OCI-LY1 (cell line): ENCODE data around the gene POLD2.

Source experiments
- H2AFZ ChIP-seq: fragments of 200-600 bp; sonication (generic), shearing (Covaris generic); 2 replicates; pipeline ENCODE4 v1.6.0; 2014; ENCODE audit warnings: antibody characterized with exemption, mild to moderate bottlenecking, low read length
- H3F3A ChIP-seq: fragments of 200-600 bp; sonication (generic), shearing (Covaris generic); 2 replicates; pipeline ENCODE4 v1.6.0; 2014; ENCODE audit warnings: mild to moderate bottlenecking, antibody characterized with exemption, low read length, moderate library complexity; ENCODE audit not compliant: insufficient read depth
- H3K27ac ChIP-seq: fragments of 200-600 bp; sonication (generic); 2 replicates; pipeline ENCODE4 v1.5.1; 2014; ENCODE audit warnings: low read length, mixed run types, mild to moderate bottlenecking, low read depth; ENCODE audit not compliant: poor library complexity, severe bottlenecking
- H3K27me3 ChIP-seq: fragments of 200-600 bp; sonication (generic); 2 replicates; pipeline ENCODE4 v1.6.0; 2014; ENCODE audit warnings: antibody characterized with exemption, mild to moderate bottlenecking, low read length, moderate library complexity; ENCODE audit not compliant: insufficient read depth
- H3K36me3 ChIP-seq: fragments of 200-600 bp; sonication (generic); 2 replicates; pipeline ENCODE4 v1.6.1; 2014; ENCODE audit warnings: mild to moderate bottlenecking, antibody characterized with exemption, low read length, moderate library complexity, mixed read lengths; ENCODE audit not compliant: insufficient read depth
- H3K4me1 ChIP-seq: fragments of 200-600 bp; sonication (generic); 2 replicates; pipeline ENCODE4 v1.5.1; 2014; ENCODE audit warnings: mild to moderate bottlenecking, low read length, moderate library complexity; ENCODE audit not compliant: insufficient read depth, severe bottlenecking
- H3K4me2 ChIP-seq: fragments of 200-600 bp; sonication (generic), shearing (Covaris generic); 2 replicates; pipeline ENCODE4 v1.6.1; 2014; ENCODE audit warnings: low read length
- H3K4me3 ChIP-seq: fragments of 200-600 bp; sonication (generic); 2 replicates; pipeline ENCODE4 v1.5.1; 2014; ENCODE audit warnings: low read length, low read depth, mild to moderate bottlenecking, mixed read lengths; ENCODE audit not compliant: poor library complexity, severe bottlenecking
- H3K79me2 ChIP-seq: fragments of 200-600 bp; shearing (Covaris generic); 2 replicates; pipeline ENCODE4 v1.6.1; 2016; ENCODE audit warnings: mixed run types, low read length, mixed read lengths; ENCODE audit not compliant: insufficient read depth
- H3K9ac ChIP-seq: fragments of 200-600 bp; sonication (generic), shearing (Covaris generic); 2 replicates; pipeline ENCODE4 v1.6.1; 2014; ENCODE audit warnings: mild to moderate bottlenecking, low read length, mixed read lengths
- H3K9me2 ChIP-seq: fragments of 200-600 bp; sonication (generic), shearing (Covaris generic); 2 replicates; pipeline ENCODE4 v1.6.1; 2014; ENCODE audit warnings: low read depth, mild to moderate bottlenecking, low read length, mixed read lengths
- H3K9me3 ChIP-seq: fragments of 200-600 bp; shearing (Covaris generic); 2 replicates; pipeline ENCODE4 v1.6.1; 2014; ENCODE audit warnings: low read length, mixed read lengths
- H4K20me1 ChIP-seq: fragments of 200-600 bp; sonication (generic), shearing (Covaris generic); 2 replicates; pipeline ENCODE4 v1.6.0; 2016; ENCODE audit warnings: mild to moderate bottlenecking, low read length; ENCODE audit not compliant: insufficient read depth
- CTCF ChIP-seq: fragments of 200-600 bp; sonication (generic), shearing (Covaris generic); IDR thresholded peaks from 2 replicates; pipeline ENCODE4 v1.5.1; 2017; ENCODE audit warnings: mild to moderate bottlenecking, antibody characterized with exemption, low read length, moderate library complexity, mixed read lengths
- EZH2 ChIP-seq: fragments of 200-600 bp; sonication (generic), shearing (Covaris generic); IDR thresholded peaks from 2 replicates; pipeline ENCODE4 v1.8.0; 2017; ENCODE audit warnings: borderline replicate concordance, mixed run types, mild to moderate bottlenecking, antibody characterized with exemption, low read length, moderate library complexity, mixed read lengths

POLD2 gene

GRCh38 chr7:44112997-44113763 lies 10.2 kb downstream of the POLD2 start:
- peaks cover 3% of the 10 kb centered on the region; the same call in 1 of the 2 replicates for H3K27me3 ChIP-seq
- H3F3A ChIP-seq: no peaks in the 10 kb centered on the region
- no peak overlapping the region for H3K4me2 ChIP-seq
- peaks cover 5% of the 10 kb centered on the region for H3K4me1 ChIP-seq
- H3K9ac ChIP-seq: no peak overlapping the region
- H3K9me2 ChIP-seq: no peaks in the 10 kb centered on the region
- no peaks in the 10 kb centered on the region for H4K20me1 ChIP-seq
- H3K9me3 ChIP-seq: no peaks in the 10 kb centered on the region
- H2AFZ ChIP-seq: no peak overlapping the region
- no peaks in the 10 kb centered on the region for H3K79me2 ChIP-seq
- H3K4me3 ChIP-seq: no peak overlapping the region
- H3K27ac ChIP-seq: no peak overlapping the region
- TF ChIP-seq EZH2 (no peak), CTCF (no peak)
- peaks cover 47% of the 10 kb centered on the region for H3K36me3 ChIP-seq

GRCh38 chr7:44112231-44112996 lies 10.9 kb downstream of the POLD2 start:
- Histone ChIP-seq H3K9me3 (no peaks in the 10 kb centered on the region), H3K27ac (no peak overlapping the region), H2AFZ (no peak overlapping the region), H3K9me2 (no peaks in the 10 kb centered on the region), H3K4me3 (no peak overlapping the region), H3K9ac (no peak overlapping the region), H4K20me1 (no peaks in the 10 kb centered on the region), H3F3A (no peaks in the 10 kb centered on the region), H3K79me2 (no peaks in the 10 kb centered on the region), H3K36me3 (peaks cover 40% of the 10 kb centered on the region), H3K4me2 (no peak overlapping the region), H3K27me3 (peaks cover 3% of the 10 kb centered on the region; the same call in 1 of the 2 replicates), H3K4me1 (peaks cover 5% of the 10 kb centered on the region)
- TF ChIP-seq EZH2 (no peak), CTCF (no peak)

GRCh38 chr7:44111761-44112160 lies 11.6 kb downstream of the POLD2 start:
- Histone ChIP-seq H3K36me3 (peaks cover 33% of the 10 kb centered on the region), H3K9ac (no peak overlapping the region), H3K9me3 (no peaks in the 10 kb centered on the region), H4K20me1 (no peaks in the 10 kb centered on the region), H3K27ac (no peak overlapping the region), H2AFZ (no peak overlapping the region), H3K27me3 (peaks cover 3% of the 10 kb centered on the region; the same call in 1 of the 2 replicates), H3K4me1 (peaks cover 5% of the 10 kb centered on the region), H3K79me2 (no peaks in the 10 kb centered on the region), H3K4me3 (no peak overlapping the region), H3K9me2 (no peaks in the 10 kb centered on the region), H3F3A (no peaks in the 10 kb centered on the region), H3K4me2 (no peak overlapping the region)
- TF ChIP-seq EZH2: no peak
- TF ChIP-seq CTCF: no peak
